Daoy (cell line): ENCODE measurements around the gene MYMX. TPM values are rescaled to one million over a fixed set of nuclear protein-coding genes. Genes with fewer than 3 reads are reported as not detected.

ENCODE experiments used
- DNase-seq: peaks from one replicate; pipeline ENCODE4 v3.0.0-alpha.2; 2015; ENCODE audit warnings: low read depth
- total RNA-seq: library from RNA; depleted of rRNA; stranded (reverse); fragments of >200 nt; shearing (Covaris generic); gene quantifications from 2 replicates; pipeline ENCODE4 v1.2.3, GENCODE V29; 2014

The MYMX gene
- total RNA-seq, 1 experiment from 2014 or later: not detected

- DNase-seq: no peak
These were observed 34.0 kb downstream of the MYMX start for GRCh38 chr6:44250718-44251123.

GRCh38 chr6:44251576-44252524 is 35.1 kb downstream of the MYMX start:
- DNase-seq: no peak

GRCh38 chr6:44253307-44254101 is 36.8 kb downstream of the MYMX start:
- peak; percentile 58 for DNase-seq

- DNase-seq: peak; percentile 57
These were observed 37.7 kb downstream of the MYMX start for GRCh38 chr6:44254191-44255104.

GRCh38 chr6:44255105-44255808 is 38.5 kb downstream of the MYMX start:
- no peak for DNase-seq

- DNase-seq: peak; percentile 35
These were observed 39.4 kb downstream of the MYMX start for GRCh38 chr6:44255871-44256774.

- no peak for DNase-seq
These were observed 40.0 kb downstream of the MYMX start for GRCh38 chr6:44256775-44257024.

GRCh38 chr6:44257025-44257752 is 40.5 kb downstream of the MYMX start, which contains the start of gene SLC35B2:
SLC35B2 (minus strand) TSS chr6:44257528; CDS start chr6:44257410, 118 bp downstream.
- DNase-seq: peak; percentile 86

GRCh38 chr6:44257753-44258324 is 41.1 kb downstream of the MYMX start:
- DNase-seq: no peak

GRCh38 chr6:44258325-44258863 is 41.7 kb downstream of the MYMX start:
- no peak for DNase-seq

GRCh38 chr6:44258921-44259320 is 42.2 kb downstream of the MYMX start:
- no peak for DNase-seq

- no peak for DNase-seq
These were observed 43.3 kb downstream of the MYMX start for GRCh38 chr6:44260011-44260410.

- DNase-seq: no peak
These were observed 43.9 kb downstream of the MYMX start for GRCh38 chr6:44260451-44261297.

- no peak for DNase-seq
These were observed 44.9 kb downstream of the MYMX start for GRCh38 chr6:44261581-44261980.

- DNase-seq: no peak
These were observed 46.0 kb downstream of the MYMX start for GRCh38 chr6:44262467-44263353.

- DNase-seq: peak; percentile 84
These were observed 46.8 kb downstream of the MYMX start for GRCh38 chr6:44263354-44264100.
